ENCODE data around the gene MAGEA2B. TPM values are rescaled to one million over a fixed set of nuclear protein-coding genes. Genes with fewer than 3 reads are reported as not detected.
"Not testable (repeated sequence)": the region's sequence is repeated elsewhere in the genome, so short reads cannot be mapped to it uniquely, and the experiment has no call there.

The MAGEA2B gene
- total and polyA plus RNA-seq, 8 donors: not detected

DNA sequence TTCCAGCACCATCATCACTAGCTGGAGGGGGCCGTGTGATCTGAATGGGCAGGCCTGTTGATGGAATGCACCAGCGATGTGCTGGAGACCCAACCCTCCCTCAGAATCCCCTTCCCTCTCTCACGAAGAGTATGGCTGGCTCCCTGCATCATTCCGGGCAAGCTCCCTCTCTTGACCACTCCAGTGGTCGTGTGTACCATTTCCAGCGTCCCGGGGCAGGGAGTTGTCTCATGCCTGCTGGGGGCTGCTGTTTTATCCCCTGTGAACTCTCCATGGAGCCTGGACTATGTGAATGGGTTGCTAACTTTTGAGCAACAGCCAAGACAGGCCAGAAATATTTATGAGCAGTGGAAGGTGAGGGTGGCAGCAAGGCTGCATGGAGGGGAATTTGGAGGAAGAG, 11.0 kb downstream of the MAGEA2B start:
- H3K36me3 ChIP-seq: no peaks in the 10 kb centered on the region
- ATAC-seq (no peak), DNase-seq (no peak)
- TF ChIP-seq CTCF (IDR thresholded peaks at IDR 0.05): no peak
- no peaks in the 10 kb centered on the region for H3K9me3 ChIP-seq
- H3K4me1 ChIP-seq: no peaks in the 10 kb centered on the region
- H3K27ac ChIP-seq: no peak overlapping the region
- H3K4me3 ChIP-seq: no peak overlapping the region
- no peaks in the 10 kb centered on the region for H3K27me3 ChIP-seq
- intact Hi-C loops (cut with DNase I): no loop called here

- Histone ChIP-seq H3K4me3 (no peak within 1 kb of the TSS), H3K36me3 (no peaks in the 10 kb centered on the region), H3K4me1 (no peaks in the 10 kb centered on the region), H3K27me3 (no peaks in the 10 kb centered on the region), H3K9me3 (no peaks in the 10 kb centered on the region), H3K27ac (no peak within 1 kb of the TSS)
- no peak for TF ChIP-seq CTCF (IDR thresholded peaks at IDR 0.05)
- intact Hi-C loops (cut with DNase I): no loop called here
- ATAC-seq (no peak), DNase-seq (no peak)
These were observed 19.0 kb downstream of the MAGEA2B start, which contains the start of the genes CSAG1 and MAGEA12 for GRCh38 chrX:152733261-152733975. Gene CSAG1, minus strand, starts transcription at chrX:152733721. Its CDS starts 1,261 bp downstream, at chrX:152732460. Gene MAGEA12, plus strand, starts transcription at chrX:152733757. Its CDS starts 2,405 bp downstream, at chrX:152736162.

- H3K27ac ChIP-seq; H3K9me3 ChIP-seq; ATAC-seq; H3K4me1 ChIP-seq; H3K36me3 ChIP-seq; H3K27me3 ChIP-seq; H3K4me3 ChIP-seq; intact Hi-C loops (cut with DNase I); DNase-seq: not testable (repeated sequence)
These were observed 19.9 kb downstream of the MAGEA2B start for GRCh38 chrX:152734143-152734858.

- Histone ChIP-seq H3K4me1 (no peaks in the 10 kb centered on the region), H3K27ac (no peak overlapping the region), H3K9me3 (no peaks in the 10 kb centered on the region), H3K36me3 (no peaks in the 10 kb centered on the region), H3K27me3 (no peaks in the 10 kb centered on the region), H3K4me3 (no peak overlapping the region)
- TF ChIP-seq CTCF (IDR thresholded peaks at IDR 0.05): no peak
- ATAC-seq: no peak
- DNase-seq: no peak
- intact Hi-C loops (cut with DNase I): no loop called here
These were observed 20.7 kb downstream of the MAGEA2B start for GRCh38 chrX:152735101-152735500.

DNA sequence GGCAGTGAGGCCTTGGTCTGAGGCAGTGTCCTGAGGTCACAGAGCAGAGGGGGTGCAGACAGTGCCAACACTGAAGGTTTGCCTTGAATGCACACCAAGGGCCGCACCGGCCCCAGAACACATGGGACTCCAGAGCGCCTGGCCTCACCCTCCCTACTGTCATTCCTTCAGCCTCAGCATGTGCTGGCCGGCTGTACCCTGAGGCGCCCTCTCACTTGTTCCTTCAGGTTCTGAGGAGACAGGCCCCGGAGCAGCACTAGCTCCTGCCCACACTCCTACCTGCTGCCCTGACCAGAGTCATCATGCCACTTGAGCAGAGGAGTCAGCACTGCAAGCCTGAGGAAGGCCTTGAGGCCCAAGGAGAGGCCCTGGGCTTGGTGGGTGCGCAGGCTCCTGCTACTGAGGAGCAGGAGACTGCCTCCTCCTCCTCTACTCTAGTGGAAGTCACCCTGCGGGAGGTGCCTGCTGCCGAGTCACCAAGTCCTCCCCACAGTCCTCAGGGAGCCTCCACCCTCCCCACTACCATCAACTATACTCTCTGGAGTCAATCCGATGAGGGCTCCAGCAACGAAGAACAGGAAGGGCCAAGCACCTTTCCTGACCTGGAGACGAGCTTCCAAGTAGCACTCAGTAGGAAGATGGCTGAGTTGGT, 21.6 kb downstream of the MAGEA2B start:
- no peak overlapping the region for H3K4me3 ChIP-seq
- H3K27me3 ChIP-seq: no peaks in the 10 kb centered on the region
- no peaks in the 10 kb centered on the region for H3K9me3 ChIP-seq
- H3K36me3 ChIP-seq: no peaks in the 10 kb centered on the region
- DNase-seq (no peak), ATAC-seq (no peak)
- H3K27ac ChIP-seq: no peak overlapping the region
- intact Hi-C loops (cut with DNase I): no loop called here
- TF ChIP-seq CTCF (IDR thresholded peaks at IDR 0.05): no peak
- H3K4me1 ChIP-seq: no peaks in the 10 kb centered on the region

DNA sequence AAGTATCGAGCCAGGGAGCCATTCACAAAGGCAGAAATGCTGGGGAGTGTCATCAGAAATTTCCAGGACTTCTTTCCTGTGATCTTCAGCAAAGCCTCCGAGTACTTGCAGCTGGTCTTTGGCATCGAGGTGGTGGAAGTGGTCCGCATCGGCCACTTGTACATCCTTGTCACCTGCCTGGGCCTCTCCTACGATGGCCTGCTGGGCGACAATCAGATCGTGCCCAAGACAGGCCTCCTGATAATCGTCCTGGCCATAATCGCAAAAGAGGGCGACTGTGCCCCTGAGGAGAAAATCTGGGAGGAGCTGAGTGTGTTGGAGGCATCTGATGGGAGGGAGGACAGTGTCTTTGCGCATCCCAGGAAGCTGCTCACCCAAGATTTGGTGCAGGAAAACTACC, 22.1 kb downstream of the MAGEA2B start:
- intact Hi-C loops (cut with DNase I); ATAC-seq; H3K27me3 ChIP-seq; H3K4me1 ChIP-seq; H3K27ac ChIP-seq; H3K36me3 ChIP-seq; H3K4me3 ChIP-seq; H3K9me3 ChIP-seq; DNase-seq: not testable (repeated sequence)

Measured in left lung (tissue), 10 donors.